ENCODE measurements around the gene NEDD9.

The NEDD9 gene

GRCh38 chr6:11210386-11211138 lies 21.9 kb downstream of the NEDD9 start:
- Histone ChIP-seq H3K9me3 (ENCODE audit: control insufficient read depth, low read length) (no peaks in the 10 kb centered on the region), H3K27me3 (replicated peaks; ENCODE audit: control insufficient read depth, insufficient read depth, low read length, poor library complexity, severe bottlenecking) (no peaks in the 10 kb centered on the region), H3K4me3 (ENCODE audit: insufficient read depth, low read depth, low read length, poor library complexity, severe bottlenecking) (no peak overlapping the region), H3K36me3 (ENCODE audit: control insufficient read depth, insufficient read depth, low read length) (peaks cover 12% of the 10 kb centered on the region), H3K27ac (ENCODE audit: insufficient read depth, low read length, poor library complexity, severe bottlenecking) (no peak overlapping the region), H3K4me1 (ENCODE audit: control insufficient read depth, insufficient read depth, low read length, poor library complexity, severe bottlenecking) (no peaks in the 10 kb centered on the region)
- no peak for DNase-seq

- no peak overlapping the region for H3K4me3 ChIP-seq (ENCODE audit: insufficient read depth, low read depth, low read length, poor library complexity, severe bottlenecking)
- no peaks in the 10 kb centered on the region for H3K27me3 ChIP-seq (replicated peaks; ENCODE audit: control insufficient read depth, insufficient read depth, low read length, poor library complexity, severe bottlenecking)
- H3K9me3 ChIP-seq (ENCODE audit: control insufficient read depth, low read length): no peaks in the 10 kb centered on the region
- H3K36me3 ChIP-seq (ENCODE audit: control insufficient read depth, insufficient read depth, low read length): peaks cover 12% of the 10 kb centered on the region
- H3K4me1 ChIP-seq (ENCODE audit: control insufficient read depth, insufficient read depth, low read length, poor library complexity, severe bottlenecking): no peaks in the 10 kb centered on the region
- H3K27ac ChIP-seq (ENCODE audit: insufficient read depth, low read length, poor library complexity, severe bottlenecking): no peak overlapping the region
- DNase-seq: no peak
Measured at GRCh38 chr6:11209906-11210305, 22.6 kb downstream of the NEDD9 start.

GRCh38 chr6:11209369-11209768 lies 23.1 kb downstream of the NEDD9 start:
- no peak for DNase-seq
- Histone ChIP-seq H3K4me1 (ENCODE audit: control insufficient read depth, insufficient read depth, low read length, poor library complexity, severe bottlenecking) (no peaks in the 10 kb centered on the region), H3K27ac (ENCODE audit: insufficient read depth, low read length, poor library complexity, severe bottlenecking) (no peak overlapping the region), H3K27me3 (replicated peaks; ENCODE audit: control insufficient read depth, insufficient read depth, low read length, poor library complexity, severe bottlenecking) (no peaks in the 10 kb centered on the region), H3K4me3 (ENCODE audit: insufficient read depth, low read depth, low read length, poor library complexity, severe bottlenecking) (no peak overlapping the region), H3K9me3 (ENCODE audit: control insufficient read depth, low read length) (no peaks in the 10 kb centered on the region), H3K36me3 (ENCODE audit: control insufficient read depth, insufficient read depth, low read length) (peaks cover 12% of the 10 kb centered on the region)

- peaks cover 12% of the 10 kb centered on the region for H3K36me3 ChIP-seq (ENCODE audit: control insufficient read depth, insufficient read depth, low read length)
- no peak for DNase-seq
- no peaks in the 10 kb centered on the region for H3K9me3 ChIP-seq (ENCODE audit: control insufficient read depth, low read length)
- H3K27me3 ChIP-seq (replicated peaks; ENCODE audit: control insufficient read depth, insufficient read depth, low read length, poor library complexity, severe bottlenecking): no peaks in the 10 kb centered on the region
- no peaks in the 10 kb centered on the region for H3K4me1 ChIP-seq (ENCODE audit: control insufficient read depth, insufficient read depth, low read length, poor library complexity, severe bottlenecking)
- H3K27ac ChIP-seq (ENCODE audit: insufficient read depth, low read length, poor library complexity, severe bottlenecking): no peak overlapping the region
- H3K4me3 ChIP-seq (ENCODE audit: insufficient read depth, low read depth, low read length, poor library complexity, severe bottlenecking): no peak overlapping the region
Measured at GRCh38 chr6:11208854-11209253, 23.6 kb downstream of the NEDD9 start.

- DNase-seq: no peak
- no peaks in the 10 kb centered on the region for H3K4me1 ChIP-seq (ENCODE audit: control insufficient read depth, insufficient read depth, low read length, poor library complexity, severe bottlenecking)
- H3K27ac ChIP-seq (ENCODE audit: insufficient read depth, low read length, poor library complexity, severe bottlenecking): no peak overlapping the region
Measured at GRCh38 chr6:11208267-11208666, 24.2 kb downstream of the NEDD9 start.

GRCh38 chr6:11207199-11207968 lies 25.1 kb downstream of the NEDD9 start:
- Histone ChIP-seq H3K27ac (ENCODE audit: insufficient read depth, low read length, poor library complexity, severe bottlenecking) (no peak overlapping the region), H3K4me3 (ENCODE audit: insufficient read depth, low read depth, low read length, poor library complexity, severe bottlenecking) (no peak overlapping the region), H3K9me3 (ENCODE audit: control insufficient read depth, low read length) (no peaks in the 10 kb centered on the region), H3K36me3 (ENCODE audit: control insufficient read depth, insufficient read depth, low read length) (peaks cover 5% of the 10 kb centered on the region), H3K27me3 (replicated peaks; ENCODE audit: control insufficient read depth, insufficient read depth, low read length, poor library complexity, severe bottlenecking) (no peaks in the 10 kb centered on the region), H3K4me1 (ENCODE audit: control insufficient read depth, insufficient read depth, low read length, poor library complexity, severe bottlenecking) (no peaks in the 10 kb centered on the region)
- no peak for DNase-seq

More at GRCh38 chr6:11208267-11208666, 24.2 kb downstream of the NEDD9 start:
- peaks cover 10% of the 10 kb centered on the region for H3K36me3 ChIP-seq (ENCODE audit: control insufficient read depth, insufficient read depth, low read length)
- H3K4me3 ChIP-seq (ENCODE audit: insufficient read depth, low read depth, low read length, poor library complexity, severe bottlenecking): no peak overlapping the region
- no peaks in the 10 kb centered on the region for H3K9me3 ChIP-seq (ENCODE audit: control insufficient read depth, low read length)
- H3K27me3 ChIP-seq (replicated peaks; ENCODE audit: control insufficient read depth, insufficient read depth, low read length, poor library complexity, severe bottlenecking): no peaks in the 10 kb centered on the region

- no peaks in the 10 kb centered on the region for H3K27me3 ChIP-seq (replicated peaks; ENCODE audit: control insufficient read depth, insufficient read depth, low read length, poor library complexity, severe bottlenecking)
- H3K4me1 ChIP-seq (ENCODE audit: control insufficient read depth, insufficient read depth, low read length, poor library complexity, severe bottlenecking): no peaks in the 10 kb centered on the region
- H3K9me3 ChIP-seq (ENCODE audit: control insufficient read depth, low read length): no peaks in the 10 kb centered on the region
- no peak for DNase-seq
- H3K36me3 ChIP-seq (ENCODE audit: control insufficient read depth, insufficient read depth, low read length): peaks cover 3% of the 10 kb centered on the region
- no peak overlapping the region for H3K27ac ChIP-seq (ENCODE audit: insufficient read depth, low read length, poor library complexity, severe bottlenecking)
- H3K4me3 ChIP-seq (ENCODE audit: insufficient read depth, low read depth, low read length, poor library complexity, severe bottlenecking): no peak overlapping the region
Measured at GRCh38 chr6:11206576-11206975, 25.9 kb downstream of the NEDD9 start.

GRCh38 chr6:11204794-11205366 lies 27.6 kb downstream of the NEDD9 start:
- H3K27me3 ChIP-seq (replicated peaks; ENCODE audit: control insufficient read depth, insufficient read depth, low read length, poor library complexity, severe bottlenecking): no peaks in the 10 kb centered on the region
- no peaks in the 10 kb centered on the region for H3K4me1 ChIP-seq (ENCODE audit: control insufficient read depth, insufficient read depth, low read length, poor library complexity, severe bottlenecking)
- H3K4me3 ChIP-seq (ENCODE audit: insufficient read depth, low read depth, low read length, poor library complexity, severe bottlenecking): no peak overlapping the region
- no peak for DNase-seq
- H3K9me3 ChIP-seq (ENCODE audit: control insufficient read depth, low read length): no peaks in the 10 kb centered on the region
- no peak overlapping the region for H3K27ac ChIP-seq (ENCODE audit: insufficient read depth, low read length, poor library complexity, severe bottlenecking)
- peaks cover 3% of the 10 kb centered on the region for H3K36me3 ChIP-seq (ENCODE audit: control insufficient read depth, insufficient read depth, low read length)

- Histone ChIP-seq H3K4me1 (ENCODE audit: control insufficient read depth, insufficient read depth, low read length, poor library complexity, severe bottlenecking) (no peaks in the 10 kb centered on the region), H3K9me3 (ENCODE audit: control insufficient read depth, low read length) (no peaks in the 10 kb centered on the region), H3K36me3 (ENCODE audit: control insufficient read depth, insufficient read depth, low read length) (peaks cover 3% of the 10 kb centered on the region), H3K27me3 (replicated peaks; ENCODE audit: control insufficient read depth, insufficient read depth, low read length, poor library complexity, severe bottlenecking) (no peaks in the 10 kb centered on the region), H3K27ac (ENCODE audit: insufficient read depth, low read length, poor library complexity, severe bottlenecking) (no peak overlapping the region), H3K4me3 (ENCODE audit: insufficient read depth, low read depth, low read length, poor library complexity, severe bottlenecking) (no peak overlapping the region)
- DNase-seq: no peak
Measured at GRCh38 chr6:11204005-11204399, 28.5 kb downstream of the NEDD9 start.
